ENCODE measurements around the gene TRMT2A.

Gene TRMT2A

GRCh38 chr22:20156042-20156389, 39.0 kb upstream of the TRMT2A start:
- Mint-ChIP-seq H3K27ac (no peak overlapping the region), H3K9me3 (no peaks in the 10 kb centered on the region), H3K27me3 (ENCODE audit: low read depth) (peaks cover 4% of the 10 kb centered on the region), H3K4me3 (no peak overlapping the region), H3K36me3 (ENCODE audit: low read depth) (no peaks in the 10 kb centered on the region), H3K4me1 (no peaks in the 10 kb centered on the region)
- TF ChIP-seq CTCF (IDR thresholded peaks at IDR 0.05; ENCODE audit: unreplicated experiment in 3 of 3): no peak

GRCh38 chr22:20155330-20156041, 38.5 kb upstream of the TRMT2A start:
- H3K36me3 Mint-ChIP-seq (ENCODE audit: low read depth): no peaks in the 10 kb centered on the region
- no peak overlapping the region for H3K4me3 Mint-ChIP-seq
- H3K27ac Mint-ChIP-seq: no peak overlapping the region
- no peaks in the 10 kb centered on the region for H3K4me1 Mint-ChIP-seq
- no peaks in the 10 kb centered on the region for H3K9me3 Mint-ChIP-seq
- TF ChIP-seq CTCF (IDR thresholded peaks at IDR 0.05; ENCODE audit: unreplicated experiment in 3 of 3): no peak
- H3K27me3 Mint-ChIP-seq (ENCODE audit: low read depth): peaks cover 4% of the 10 kb centered on the region

- no peaks in the 10 kb centered on the region for H3K36me3 Mint-ChIP-seq (ENCODE audit: low read depth)
- H3K4me1 Mint-ChIP-seq: no peaks in the 10 kb centered on the region
- no peak overlapping the region for H3K4me3 Mint-ChIP-seq
- no peak overlapping the region for H3K27ac Mint-ChIP-seq
- H3K9me3 Mint-ChIP-seq: no peaks in the 10 kb centered on the region
- no peak for TF ChIP-seq CTCF (IDR thresholded peaks at IDR 0.05; ENCODE audit: unreplicated experiment in 3 of 3)
- peaks cover 4% of the 10 kb centered on the region for H3K27me3 Mint-ChIP-seq (ENCODE audit: low read depth)
Measured at GRCh38 chr22:20154602-20155187, 37.7 kb upstream of the TRMT2A start.

GRCh38 chr22:20153945-20154344, 36.9 kb upstream of the TRMT2A start:
- TF ChIP-seq CTCF (IDR thresholded peaks at IDR 0.05; ENCODE audit: unreplicated experiment in 3 of 3): no peak
- no peaks in the 10 kb centered on the region for H3K36me3 Mint-ChIP-seq (ENCODE audit: low read depth)
- no peaks in the 10 kb centered on the region for H3K9me3 Mint-ChIP-seq
- no peak overlapping the region for H3K27ac Mint-ChIP-seq
- H3K4me1 Mint-ChIP-seq: no peaks in the 10 kb centered on the region
- no peak overlapping the region for H3K4me3 Mint-ChIP-seq
- peaks cover 4% of the 10 kb centered on the region for H3K27me3 Mint-ChIP-seq (ENCODE audit: low read depth)

- no peak overlapping the region for H3K27ac Mint-ChIP-seq
- no peaks in the 10 kb centered on the region for H3K9me3 Mint-ChIP-seq
- no peaks in the 10 kb centered on the region for H3K36me3 Mint-ChIP-seq (ENCODE audit: low read depth)
- peaks cover 4% of the 10 kb centered on the region for H3K27me3 Mint-ChIP-seq (ENCODE audit: low read depth)
- no peak for TF ChIP-seq CTCF (IDR thresholded peaks at IDR 0.05; ENCODE audit: unreplicated experiment in 3 of 3)
- no peak overlapping the region for H3K4me3 Mint-ChIP-seq
- no peaks in the 10 kb centered on the region for H3K4me1 Mint-ChIP-seq
Measured at GRCh38 chr22:20152464-20152890, 35.5 kb upstream of the TRMT2A start.

- Mint-ChIP-seq H3K36me3 (ENCODE audit: low read depth) (no peaks in the 10 kb centered on the region), H3K27me3 (ENCODE audit: low read depth) (no peaks in the 10 kb centered on the region), H3K4me1 (peaks cover 5% of the 10 kb centered on the region), H3K9me3 (no peaks in the 10 kb centered on the region), H3K27ac (no peak overlapping the region), H3K4me3 (no peak overlapping the region)
- no peak for TF ChIP-seq CTCF (IDR thresholded peaks at IDR 0.05; ENCODE audit: unreplicated experiment in 3 of 3)
Measured at GRCh38 chr22:20151276-20151588, 34.2 kb upstream of the TRMT2A start.

Measured in nephron (organoid).